HG03460 (cell line): ENCODE measurements around the gene TAF1D.
A peak's percentile ranks its signal among the peaks of the same experiment; 100 is the strongest.

ENCODE experiments used
- ATAC-seq: cut with Tn5 transposase; IDR thresholded peaks from one replicate; pipeline ENCODE4 v1.9.1; 2021; ENCODE audit not compliant: unreplicated experiment

Gene TAF1D

DNA sequence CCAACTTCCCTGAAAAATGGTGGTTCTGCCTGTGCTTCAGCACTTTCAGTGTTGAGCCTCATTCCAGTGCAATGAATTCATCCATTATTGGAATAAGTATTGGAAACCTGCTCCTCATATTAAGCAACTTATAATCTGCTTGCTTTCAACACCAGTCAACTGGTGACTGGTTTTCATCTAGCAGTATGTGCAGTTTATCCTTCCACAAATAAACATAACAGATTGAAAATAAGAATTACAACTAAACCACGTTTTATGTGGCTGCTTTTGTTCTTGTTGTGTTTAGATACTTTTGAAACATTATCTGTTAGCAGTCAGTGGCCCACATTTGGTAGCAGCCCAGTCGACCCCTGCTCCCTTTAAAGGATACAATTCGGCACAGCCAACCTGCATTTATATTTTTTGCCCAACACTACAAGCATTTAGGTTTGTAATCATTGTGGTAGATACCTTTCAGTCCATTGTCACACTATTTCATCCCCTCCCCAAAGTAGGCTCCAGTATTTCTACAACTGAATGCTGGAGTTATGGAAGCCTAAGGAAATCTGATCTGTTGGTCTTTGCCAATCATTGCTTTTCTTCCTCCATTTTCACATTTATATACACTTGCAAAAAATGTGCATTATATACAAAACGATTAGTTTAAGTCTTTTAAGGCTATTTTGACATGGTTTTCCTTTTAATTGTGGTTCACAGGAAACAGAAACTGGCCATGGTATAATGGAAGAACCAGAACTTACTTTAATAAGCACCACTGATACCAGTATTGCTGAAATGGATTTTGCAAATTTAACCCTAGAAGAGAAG lies 13.1 kb downstream of the TAF1D start:
- ATAC-seq = no peak

DNA sequence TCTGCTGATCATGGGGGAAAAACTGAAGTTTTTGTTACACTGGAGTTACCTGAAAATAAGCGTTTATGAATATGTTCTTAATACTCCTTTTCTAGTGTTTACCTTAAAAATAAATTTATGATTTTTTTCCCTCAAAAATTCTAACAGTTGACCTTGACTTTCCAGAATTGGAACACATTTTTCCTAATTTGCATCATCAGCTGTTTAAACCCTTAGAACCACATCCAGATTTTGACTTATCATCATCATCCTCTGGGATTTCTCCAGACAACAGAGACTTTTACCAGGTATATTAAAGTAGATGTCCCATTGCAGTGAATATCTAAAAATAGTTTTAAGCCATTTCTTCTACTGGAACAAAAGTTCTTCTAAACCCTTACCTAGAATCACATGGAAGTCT lies 17.2 kb downstream of the TAF1D start:
- no peak for ATAC-seq

DNA sequence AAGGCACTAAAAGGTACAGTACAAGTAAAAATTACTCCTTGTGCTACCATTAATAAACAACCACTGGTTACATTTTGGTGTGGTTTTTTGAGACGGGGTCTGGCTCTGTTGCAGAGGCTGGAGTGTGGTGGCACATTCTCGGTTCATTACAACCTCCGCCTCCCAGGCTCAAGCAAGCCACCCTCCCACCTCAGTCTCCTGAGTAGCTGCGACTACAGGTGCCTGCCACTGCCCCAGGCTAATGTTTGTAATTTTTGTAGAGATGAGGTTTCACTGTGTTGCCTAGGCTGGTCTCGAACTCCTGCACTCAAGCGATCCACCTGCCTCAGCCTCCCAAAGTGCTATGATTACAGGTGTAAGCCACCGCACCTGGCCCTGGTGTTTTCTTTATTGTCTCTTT lies 20.8 kb downstream of the TAF1D start:
- no peak for ATAC-seq

- no peak for ATAC-seq
Observed at GRCh38 chr11:93719310-93719709, 22.0 kb downstream of the TAF1D start.

DNA sequence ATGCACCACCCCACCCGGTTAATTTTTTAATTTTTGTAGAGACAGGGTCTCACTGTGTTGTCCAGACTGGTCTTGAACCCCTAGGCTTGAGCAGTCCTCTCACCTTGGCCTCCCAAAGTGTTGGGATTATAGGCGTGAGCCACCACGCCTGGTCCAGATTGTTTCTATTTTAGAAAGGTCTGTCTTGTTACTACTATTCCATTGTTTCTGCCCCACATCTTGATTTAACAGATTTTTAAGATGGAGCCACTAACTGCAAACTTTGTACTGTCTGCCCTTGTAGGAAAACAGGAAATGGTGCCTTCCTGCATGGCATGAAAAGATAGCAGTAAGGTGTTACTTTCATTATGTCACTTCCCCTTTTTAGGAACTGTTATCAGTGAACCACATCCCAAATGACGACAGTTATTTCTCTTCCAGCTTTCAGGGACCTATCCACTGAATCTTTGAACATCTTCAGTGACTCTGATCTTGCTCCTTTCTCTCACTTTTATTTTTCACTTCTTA lies 23.2 kb downstream of the TAF1D start:
- ATAC-seq = peak; percentile 84

DNA sequence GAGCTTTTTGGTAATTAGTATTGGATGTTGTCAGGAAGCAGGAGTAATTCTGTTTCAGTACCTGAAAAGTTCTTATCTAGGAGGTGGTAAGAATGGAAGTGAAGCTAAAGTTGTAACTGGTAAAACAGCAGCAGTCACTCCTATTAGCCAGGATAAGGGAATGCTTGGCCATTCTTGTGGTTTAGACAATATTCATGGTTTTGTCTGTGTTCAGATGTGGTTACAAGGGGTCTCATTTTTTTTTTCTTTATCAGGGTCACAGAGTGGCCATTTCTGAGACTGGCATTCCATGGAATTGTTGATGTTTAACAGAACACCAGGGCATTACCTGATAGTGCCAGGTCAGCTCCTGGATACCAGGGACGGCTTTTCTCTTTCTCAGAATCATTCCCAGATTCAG lies 23.8 kb downstream of the TAF1D start:
- no peak for ATAC-seq

DNA sequence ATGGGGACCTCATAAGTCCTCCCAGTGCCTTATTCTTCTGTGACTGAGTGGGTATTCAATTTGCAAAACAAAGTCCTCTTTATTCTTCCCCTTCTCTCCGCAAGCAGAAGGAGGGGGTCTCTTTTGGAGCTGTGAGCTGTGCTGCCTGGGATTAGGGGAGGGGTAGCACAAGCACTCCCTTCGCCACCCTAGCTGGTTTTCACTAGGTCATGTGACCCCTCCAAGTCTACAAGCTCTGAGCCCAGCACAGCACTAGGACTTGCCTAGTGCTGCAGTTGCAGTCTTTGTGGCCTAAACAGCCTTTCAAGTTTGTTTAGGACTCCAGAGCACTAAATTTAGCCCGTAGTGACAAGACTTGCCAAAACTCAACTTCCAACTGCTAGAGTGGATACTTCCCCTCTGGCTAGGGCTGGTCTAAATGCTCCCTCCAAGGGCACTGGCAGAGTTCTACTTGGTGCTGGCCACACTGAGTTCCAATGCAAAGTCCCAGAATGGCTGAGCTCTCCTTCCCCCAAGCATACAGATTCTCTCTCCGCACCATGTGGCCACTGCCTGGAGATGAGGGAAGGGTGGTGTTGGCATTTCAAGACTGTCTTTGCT lies 25.4 kb downstream of the TAF1D start:
- no peak for ATAC-seq

GRCh38 chr11:93712678-93713077 lies 28.6 kb downstream of the TAF1D start:
- ATAC-seq = no peak

DNA sequence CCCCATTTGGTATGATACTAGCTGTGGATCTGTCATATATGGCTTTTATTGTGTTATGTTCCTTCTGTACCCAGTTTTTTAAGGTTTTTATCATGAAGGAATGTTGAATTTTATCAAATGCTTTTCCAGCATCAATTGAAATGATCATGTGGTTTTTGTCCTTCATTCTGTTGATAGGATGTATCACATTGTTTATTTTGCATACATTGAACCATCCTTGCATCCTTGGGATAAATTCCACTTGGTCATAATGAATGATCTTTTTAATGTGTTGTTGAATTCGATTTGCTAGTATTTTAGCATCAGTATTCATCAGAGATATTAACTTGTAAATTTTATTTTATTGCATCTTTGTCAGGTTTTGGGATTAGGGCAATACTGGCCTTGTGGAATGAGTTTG lies 31.1 kb downstream of the TAF1D start:
- no peak for ATAC-seq

- no peak for ATAC-seq
Observed at GRCh38 chr11:93704237-93704636, 37.1 kb downstream of the TAF1D start.

DNA sequence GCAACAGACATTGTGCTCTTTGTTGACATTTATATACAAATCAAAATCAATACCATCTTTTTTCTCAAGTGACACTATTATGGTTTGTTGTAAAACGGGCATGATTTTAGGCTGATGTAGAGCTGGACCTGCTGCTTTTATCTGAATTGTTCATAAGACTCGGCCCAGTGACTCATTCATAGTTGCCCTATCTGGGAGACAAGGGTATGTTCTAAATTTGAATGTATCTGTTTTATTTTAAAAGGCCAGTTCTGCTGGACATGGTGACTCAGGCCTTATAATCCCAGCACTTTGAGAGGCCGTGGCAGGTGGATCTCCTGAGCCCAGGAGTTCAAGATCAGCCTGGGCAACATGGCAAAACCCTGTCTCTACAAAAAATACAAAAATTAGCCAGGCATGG lies 40.5 kb downstream of the TAF1D start:
- no peak for ATAC-seq

- no peak for ATAC-seq
Observed at GRCh38 chr11:93697611-93698010, 43.7 kb downstream of the TAF1D start.

DNA sequence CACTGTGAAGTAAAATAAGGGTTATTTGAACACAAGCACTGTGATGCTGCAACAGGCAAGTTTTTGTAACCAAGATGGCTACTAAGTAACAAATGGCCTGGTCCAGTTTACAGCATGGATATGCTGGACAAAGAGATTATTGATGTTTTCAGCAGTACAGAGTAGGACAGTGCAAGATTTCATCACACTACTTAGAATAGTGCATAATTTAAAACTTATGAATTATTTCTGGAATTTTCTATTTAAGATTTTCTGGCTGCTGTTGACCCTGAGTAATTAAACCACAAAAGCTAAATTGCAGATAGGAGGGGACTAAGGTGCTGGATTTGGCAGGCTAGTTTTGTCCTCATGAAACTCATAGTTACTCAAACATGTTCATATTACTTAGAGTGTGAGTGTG lies 46.7 kb downstream of the TAF1D start:
- ATAC-seq = no peak

- no peak for ATAC-seq
Observed at GRCh38 chr11:93694109-93694508, 47.2 kb downstream of the TAF1D start.

DNA sequence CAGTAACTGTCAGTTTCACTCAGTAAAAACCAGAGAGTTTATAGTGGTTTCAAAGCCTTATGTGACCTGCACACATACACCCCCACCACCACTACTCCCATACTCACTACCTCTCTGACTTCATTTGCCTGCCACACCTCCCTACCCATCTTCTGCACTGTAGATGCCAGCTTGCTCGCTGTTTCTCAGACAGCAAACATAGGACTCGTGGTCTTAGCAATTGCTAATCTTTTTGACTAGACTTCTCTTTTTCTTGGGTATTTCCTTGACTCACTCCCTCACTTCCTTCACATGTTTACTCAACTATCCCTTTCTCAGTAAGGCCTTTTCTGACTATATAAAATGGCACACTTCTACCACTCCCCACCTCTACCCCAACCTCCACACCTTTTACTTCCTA lies 52.1 kb downstream of the TAF1D start:
- ATAC-seq = peak; percentile 80

- no peak for ATAC-seq
Observed at GRCh38 chr11:93686812-93687211, 54.5 kb downstream of the TAF1D start.

DNA sequence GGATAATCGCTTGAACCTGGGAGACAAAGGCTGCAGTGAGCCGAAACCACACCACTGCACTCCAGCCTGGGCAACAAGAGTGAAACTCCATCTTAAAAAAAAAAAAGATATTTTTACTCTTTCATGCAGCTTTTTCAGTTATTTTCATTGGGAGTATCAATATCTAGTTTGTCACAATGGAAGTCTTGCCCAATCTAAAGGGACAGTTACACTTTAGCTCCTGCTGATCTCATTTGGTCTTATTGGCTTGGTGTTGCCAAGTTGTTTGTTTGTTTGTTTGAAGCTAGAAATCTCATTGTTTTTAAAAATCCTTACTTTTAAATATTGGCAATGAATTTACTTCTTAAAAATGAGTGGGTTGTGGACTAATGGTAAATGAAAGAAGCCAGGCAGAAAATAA lies 55.1 kb downstream of the TAF1D start:
- ATAC-seq = no peak
